Activated CD4-positive, alpha-beta T cell treated with anti-CD3 and anti-CD28 coated beads, Interleukin-2, amount 50 U/mL, for 48 hours (primary cell): ENCODE results near the gene ZFAND6.
A peak's percentile ranks its signal among the peaks of the same experiment; 100 is the strongest.

Experiments
- DNase-seq, 2 experiments: peaks; one replicate each; pipeline ENCODE4 v3.0.0-alpha.2; 2020

Gene ZFAND6

DNA sequence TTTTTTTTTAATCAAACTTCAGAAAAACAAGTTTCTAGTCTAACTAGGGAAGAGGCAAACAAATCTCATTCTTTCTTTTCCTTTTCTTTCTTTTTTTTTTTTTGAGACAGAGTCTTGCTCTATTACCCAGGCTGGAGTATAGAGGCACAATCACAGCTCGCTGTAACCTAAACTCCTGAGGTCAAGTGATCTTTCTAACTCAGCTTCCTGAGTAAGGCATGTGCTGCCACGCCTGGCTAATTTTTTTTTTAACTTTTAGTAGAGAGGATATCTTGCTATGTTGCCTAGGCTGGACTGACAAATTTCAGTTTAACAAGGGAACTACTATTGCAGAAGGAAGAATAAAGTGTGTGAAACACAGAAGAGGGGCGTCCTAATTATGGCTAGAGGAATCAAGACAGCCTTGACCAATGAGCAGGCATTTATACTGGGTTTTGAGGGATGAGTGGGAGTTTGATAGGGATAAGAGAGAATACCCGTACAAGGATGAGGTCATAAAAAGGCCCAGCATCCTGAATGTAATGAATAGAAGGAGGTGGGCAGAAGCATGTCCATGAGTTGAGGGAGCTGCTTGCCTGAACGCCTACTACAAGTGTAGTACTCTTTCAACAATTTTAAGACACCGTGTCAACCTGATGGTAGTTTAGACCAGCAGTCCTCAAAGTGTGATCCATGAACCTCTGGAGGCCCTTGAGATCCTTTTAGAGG lies 6.7 kb upstream of the ZFAND6 start:
- no peak for DNase-seq

DNA sequence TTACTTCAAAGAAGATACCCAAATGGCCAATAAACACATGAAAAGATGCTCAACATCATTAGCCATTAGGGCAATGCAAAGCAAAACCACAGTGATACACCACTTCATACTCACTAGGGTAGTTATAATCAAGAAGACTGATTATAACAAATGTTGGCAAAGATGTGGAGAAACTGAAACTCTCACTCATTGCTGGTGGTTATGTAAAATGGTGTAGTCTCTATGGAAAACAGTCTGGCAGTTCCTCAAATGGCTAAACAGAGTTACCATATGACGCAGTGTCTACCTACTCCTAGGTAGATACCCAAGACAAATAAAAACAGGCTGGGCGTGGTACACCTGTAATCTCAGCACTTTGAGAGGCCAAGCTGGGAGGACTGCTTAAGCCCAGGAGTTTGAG lies 3.5 kb upstream of the ZFAND6 start:
- DNase-seq: no peak

DNA sequence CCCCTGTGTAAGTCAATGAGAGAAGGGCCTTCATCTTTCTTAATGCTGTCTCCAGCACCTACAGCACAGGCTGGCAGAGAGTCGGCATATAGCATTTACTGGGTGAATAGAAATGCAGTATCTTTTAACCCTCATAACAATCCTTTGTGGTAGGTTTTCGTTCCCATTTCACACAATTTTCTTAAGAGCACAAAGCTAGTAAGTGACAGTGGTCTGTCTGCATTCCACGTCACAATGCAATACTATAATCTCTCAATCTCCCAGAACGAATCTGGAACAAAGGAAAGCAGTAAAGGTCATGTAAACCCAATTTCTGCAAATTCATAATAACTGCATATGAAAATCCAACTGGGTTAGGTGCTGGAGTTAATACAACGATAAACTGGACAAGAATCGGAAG lies 1.4 kb upstream of the ZFAND6 start:
- no peak for DNase-seq

DNA sequence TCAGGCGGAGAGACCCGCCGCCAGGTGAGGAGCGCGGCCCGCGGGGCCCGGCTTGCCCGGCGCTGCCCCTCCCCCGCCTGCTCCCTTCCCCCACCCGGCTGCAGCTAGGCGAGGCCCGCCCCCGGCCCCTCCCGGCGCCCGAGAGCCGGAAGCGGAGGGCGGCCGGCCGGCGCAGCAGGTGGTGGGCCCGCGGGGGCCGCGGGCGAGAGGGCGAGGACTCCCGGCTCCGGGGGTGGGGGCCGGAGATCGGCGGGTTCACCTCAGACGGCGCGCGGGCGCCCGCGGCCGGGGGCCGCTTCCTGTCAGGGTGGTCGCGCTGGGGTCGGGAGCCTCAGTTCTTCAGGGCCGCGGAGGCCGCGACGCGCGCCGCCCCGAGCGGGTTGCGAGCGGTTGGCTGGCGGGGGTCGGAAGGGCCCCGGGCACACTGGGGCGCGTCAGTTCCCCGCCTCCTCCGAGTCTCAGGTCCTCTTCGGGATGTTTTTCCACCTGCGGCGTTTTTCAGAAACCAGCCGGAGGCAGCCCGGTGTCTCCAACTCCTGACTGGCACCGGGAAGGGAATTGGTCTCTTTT lies 395 bp downstream of the ZFAND6 start:
- peak; percentile 56 to 78 for DNase-seq

DNA sequence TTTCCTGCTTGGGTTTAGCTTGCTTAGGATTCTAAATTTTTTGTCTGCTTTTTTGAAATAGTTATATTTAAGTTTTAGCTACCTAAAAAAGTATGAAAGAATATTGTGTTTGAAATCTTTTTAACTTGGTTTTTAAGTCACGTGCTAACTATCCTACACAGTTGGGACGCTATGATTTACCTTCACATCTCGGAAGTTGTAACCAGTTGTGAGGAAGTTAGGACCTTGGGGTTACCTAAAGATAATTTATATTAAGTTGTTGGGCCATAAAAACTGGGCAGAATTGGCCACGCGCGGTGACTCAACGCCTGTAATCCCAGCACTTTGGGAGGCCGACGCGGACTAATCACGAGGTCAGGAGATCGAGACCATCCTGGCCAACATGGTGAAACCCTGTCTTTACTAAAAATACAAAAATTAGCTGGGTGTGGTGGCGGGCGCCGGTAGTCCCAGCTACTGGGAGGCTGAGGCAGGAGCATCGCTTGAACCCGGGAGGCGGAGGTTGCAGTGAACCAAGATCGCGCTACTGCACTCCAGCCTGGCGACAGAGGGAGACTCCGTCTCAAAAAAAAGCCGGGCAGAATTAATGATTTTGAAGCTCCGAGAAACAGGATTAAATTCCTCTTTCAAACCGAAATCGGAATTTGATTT lies 1.0 kb downstream of the ZFAND6 start:
- DNase-seq: peak; percentile 43 to 57

DNA sequence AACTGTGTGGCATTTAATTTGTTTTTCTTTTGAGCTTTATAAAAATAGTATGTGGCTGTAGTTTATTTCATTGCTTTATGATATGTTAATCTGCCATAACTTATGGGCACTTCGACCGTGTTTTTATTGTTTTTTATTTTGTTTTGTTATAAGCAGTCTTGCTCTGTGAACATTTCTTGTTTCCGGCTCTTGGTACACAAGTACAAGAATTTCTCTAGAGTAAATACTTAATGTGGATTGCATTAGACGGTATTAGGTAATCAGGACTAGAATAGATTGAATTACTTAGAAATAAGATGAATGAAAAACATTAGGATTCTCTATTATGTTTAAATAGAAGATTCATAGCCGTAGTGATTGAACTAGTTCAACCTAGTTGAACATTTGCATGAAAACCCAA lies 2.1 kb downstream of the ZFAND6 start:
- no peak for DNase-seq

DNA sequence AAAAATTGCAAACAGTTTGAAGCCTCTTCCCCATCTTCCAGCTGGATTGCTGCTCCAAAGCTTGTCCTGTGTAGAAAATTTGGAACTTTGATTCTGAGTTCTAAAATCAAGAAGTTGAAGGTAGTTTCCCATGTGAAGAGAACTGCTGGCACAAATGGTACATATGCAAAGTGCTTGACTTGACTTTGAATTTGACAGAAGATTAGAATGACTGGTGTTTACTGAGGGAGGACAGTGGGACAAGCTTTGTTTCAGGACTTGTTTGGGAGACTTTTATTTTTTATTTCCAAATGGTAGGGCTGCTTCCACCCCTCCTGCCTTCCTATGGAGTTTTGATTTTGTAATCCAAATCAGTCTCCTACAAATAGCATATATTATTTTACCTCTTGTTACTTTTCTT lies 7.4 kb downstream of the ZFAND6 start:
- DNase-seq: no peak

DNA sequence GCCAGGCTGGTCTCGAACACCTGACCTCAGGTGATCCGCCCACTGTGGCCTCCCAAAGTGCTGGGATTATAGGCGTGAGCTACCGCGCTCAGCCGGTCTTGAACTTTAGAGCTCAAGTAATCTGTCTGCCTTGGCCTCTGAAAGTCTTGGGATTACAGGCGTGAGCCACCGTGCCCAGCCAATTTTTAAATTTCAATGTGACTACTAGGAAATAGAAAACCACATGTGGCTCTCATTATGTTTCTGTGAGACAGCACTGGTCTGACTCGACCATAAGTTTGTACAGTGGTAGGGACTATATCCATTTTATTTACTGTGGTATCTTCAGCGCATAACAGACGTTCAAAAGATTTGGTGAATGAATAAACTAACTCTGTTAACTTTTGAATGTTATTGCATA lies 9.1 kb downstream of the ZFAND6 start:
- DNase-seq: peak; percentile 11 to 28

DNA sequence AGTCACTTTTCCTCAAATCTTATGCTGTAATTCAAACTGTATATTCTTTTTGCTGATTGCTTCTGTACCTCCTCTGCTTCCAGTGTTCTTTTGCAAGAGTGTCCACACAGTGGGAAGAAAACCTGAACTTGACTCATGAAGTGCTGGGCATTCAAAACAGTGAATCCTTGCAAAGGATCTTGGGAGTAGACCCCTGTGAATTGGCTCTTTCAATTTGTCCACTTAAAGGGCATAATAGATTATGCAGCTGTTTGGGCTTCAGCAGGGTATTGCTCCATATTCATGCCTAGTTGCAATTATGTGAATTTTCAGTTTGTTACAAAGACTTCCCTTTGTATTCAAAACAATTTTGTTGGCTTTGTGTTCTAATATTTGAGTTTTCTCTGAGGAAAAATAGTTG lies 11.4 kb downstream of the ZFAND6 start:
- no peak for DNase-seq

DNA sequence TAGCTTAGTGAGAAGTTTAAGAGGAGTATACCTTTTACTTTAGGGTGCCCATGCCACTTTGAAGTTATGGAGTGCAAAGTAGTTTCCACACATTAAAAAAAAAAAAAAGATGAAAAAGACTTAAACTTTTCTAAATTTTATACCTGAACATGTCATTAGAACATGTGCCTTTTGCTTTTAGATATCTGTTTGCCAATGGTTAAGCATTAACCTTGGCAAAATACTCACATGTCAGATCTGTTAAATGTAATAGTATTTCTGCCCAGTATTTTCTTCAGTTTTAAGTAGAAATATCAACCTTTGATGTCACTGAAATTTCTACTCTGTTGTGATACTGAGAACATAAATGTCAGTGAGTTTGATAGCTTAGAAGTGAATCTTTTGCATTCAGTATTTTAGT lies 12.2 kb downstream of the ZFAND6 start:
- no peak for DNase-seq

DNA sequence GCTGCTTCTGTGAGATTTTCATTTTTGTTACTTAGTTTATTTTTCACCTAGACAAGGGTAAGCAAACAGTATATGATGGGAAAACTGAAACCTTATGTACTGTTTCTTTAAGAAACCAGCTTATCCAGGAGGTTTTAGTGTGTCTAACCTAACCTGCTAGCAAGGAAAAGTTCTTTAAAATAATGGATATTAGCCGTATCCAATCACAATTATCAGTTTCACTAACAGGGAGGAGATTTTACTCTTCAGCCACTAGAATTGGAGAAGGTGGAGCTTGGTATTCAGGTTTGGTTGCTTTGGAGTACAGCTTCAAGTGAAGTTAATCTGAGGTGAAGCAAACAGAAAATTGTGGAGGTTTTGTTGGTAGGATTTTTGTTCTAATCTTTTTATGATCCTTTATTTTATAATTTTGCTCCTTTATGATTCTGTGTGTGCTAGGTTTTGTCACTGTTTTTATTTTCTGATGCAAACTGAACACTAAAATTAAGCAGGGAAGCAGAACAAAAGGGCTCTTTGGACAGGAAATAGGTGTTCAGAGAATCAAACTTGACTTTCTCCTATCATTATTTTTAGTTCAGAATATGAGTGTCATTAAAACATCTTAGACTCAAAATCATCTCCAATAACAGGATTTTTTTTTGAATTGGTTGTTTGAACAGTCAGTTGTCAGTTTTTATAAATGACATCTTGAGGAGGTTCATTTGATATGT lies 13.0 kb downstream of the ZFAND6 start:
- no peak for DNase-seq

DNA sequence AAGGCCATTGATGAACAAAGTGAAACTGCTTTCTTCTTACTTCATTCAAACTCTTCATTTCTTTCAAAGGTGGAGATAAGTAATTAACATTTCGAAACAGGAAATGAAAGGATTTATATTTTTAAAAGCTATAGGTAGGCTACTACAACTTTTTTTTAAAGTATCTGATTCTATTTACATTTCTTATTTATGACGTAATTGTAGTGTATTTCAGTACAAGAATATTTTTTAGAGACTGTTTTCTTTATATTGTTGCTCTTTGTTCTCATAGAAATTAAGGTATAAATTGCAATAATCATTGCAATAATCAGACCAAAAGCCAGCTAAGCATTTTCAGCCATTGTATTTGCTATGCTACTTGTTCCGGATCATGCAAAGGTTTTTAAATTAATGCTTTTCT lies 13.7 kb downstream of the ZFAND6 start:
- DNase-seq: no peak

DNA sequence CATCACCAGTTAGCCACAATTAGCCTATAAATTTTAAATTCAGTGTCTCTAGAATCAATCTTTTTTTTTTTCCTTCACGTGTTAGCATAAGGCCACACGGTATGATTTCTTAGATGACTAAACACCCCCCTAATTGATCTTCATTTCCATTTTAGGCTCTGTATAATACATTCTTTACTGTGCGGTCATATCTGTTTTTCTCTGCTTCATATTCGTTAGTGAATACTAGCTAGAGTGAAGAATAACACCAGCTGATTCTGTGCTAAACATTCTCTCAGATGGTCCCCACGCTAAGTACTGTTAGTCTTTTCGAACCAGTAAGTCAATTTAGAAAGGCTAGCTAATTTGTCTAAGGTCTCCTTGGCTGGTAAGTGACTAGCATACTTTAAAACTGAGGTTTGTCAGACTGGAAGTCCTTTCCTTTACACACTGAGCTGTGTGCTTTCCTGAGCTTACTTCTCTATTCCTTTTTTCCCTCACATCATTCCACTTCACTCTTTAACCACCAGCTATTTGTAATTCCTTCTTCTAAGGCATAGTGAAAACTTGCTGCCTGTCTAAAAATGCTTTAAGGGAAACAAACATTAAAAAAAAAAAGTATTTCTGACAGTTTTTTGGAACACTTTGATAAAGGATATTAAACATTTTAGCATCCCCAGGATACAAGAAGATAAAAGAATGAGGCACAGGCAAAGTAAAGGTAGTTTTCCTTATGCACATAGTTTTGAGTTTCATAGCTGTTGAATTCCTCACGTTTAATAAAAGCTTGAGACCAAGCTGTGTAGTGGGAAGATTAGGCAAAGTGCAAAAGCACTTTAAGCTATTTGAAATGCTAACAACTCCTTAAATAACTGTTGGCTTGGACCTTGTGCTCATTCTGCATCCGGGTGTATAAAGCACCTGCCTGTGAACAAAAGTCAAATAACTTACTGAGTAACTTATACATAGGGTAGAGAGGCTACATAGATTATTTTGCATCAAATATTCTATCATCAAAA lies 17.1 kb downstream of the ZFAND6 start:
- no peak for DNase-seq

DNA sequence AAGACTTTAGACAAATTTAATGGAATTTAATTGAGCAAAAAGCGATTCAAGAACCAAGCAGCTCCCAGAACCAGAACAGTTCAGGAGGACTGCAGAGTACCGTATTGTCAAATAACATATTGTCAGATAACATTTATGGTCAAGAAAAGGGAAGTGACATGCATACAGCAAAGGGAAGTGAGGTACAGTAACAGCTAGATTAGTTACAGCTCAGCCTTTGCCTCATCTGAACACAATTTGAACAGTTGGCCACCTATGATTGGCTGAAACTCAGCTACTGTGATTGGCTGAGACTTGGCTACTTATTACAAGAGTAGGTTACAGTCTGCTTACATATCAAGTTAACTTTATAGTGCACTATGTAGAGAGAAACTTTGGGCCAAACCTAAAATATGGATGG lies 21.9 kb downstream of the ZFAND6 start:
- DNase-seq: no peak

DNA sequence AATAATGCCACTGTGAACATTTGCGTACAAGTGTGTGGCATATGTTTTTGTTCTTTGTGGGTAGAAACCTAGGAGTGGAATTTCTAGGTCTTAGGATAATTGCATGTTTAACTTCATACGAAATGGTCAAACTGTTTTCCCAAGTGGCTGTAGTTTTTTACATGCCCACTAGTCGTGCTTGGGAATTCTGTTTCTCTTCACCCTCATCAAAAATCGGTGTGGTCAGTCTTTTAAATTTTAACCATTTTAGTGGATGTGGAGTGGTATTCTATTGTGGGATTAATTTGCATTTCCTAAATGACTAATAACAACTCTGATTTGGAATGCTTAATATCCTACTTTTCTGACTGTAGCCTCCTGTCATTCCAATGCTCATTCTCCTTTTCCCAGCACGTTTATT lies 27.6 kb downstream of the ZFAND6 start:
- no peak for DNase-seq

DNA sequence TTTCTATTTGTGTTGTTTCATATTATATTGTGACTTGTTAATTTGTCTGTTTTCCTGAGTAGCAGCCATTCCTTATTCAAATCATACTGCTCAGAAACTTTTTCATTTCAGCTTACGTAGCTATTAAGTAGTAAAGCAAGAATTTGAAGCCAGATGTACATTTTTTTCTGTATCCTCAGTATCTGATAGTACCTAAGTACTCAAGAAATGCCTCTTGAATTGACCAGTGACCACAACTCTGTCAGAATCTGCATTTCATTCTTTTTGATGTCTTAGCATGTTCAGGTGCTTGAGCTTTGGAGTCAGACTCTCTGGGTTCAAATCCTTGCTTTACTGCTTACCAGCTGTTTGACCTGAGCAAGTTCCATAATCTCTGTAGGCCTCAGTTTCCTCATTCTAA lies 30.6 kb downstream of the ZFAND6 start:
- DNase-seq: no peak

DNA sequence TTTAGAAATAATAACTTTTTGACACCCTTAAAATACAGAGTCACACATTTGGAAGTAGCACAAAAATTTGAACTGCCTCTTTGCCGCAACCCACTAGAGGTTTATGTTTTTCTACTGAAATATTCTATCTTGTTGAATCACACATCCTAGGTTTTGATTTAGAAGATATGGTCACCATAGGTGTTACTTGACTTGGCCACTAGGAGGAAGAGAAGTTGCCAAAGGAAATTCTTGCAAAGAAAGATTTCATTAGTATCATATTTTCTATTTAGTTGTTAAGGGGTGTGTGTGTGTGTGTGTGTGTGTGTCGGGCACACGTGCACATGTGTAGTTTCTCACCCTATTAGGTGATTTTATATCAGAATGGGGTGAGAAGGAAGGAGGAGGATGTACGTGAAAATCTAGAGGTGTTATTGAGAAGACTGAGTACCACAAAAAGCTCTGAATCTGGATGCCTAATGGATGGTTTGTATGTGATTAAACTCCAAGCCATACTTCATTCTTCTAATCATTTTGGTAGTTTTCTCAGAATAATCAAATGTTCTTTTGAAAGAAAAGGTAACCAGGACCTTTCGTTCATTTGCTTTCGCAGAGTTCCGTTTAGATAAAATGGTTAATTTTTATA lies 31.5 kb downstream of the ZFAND6 start:
- no peak for DNase-seq

DNA sequence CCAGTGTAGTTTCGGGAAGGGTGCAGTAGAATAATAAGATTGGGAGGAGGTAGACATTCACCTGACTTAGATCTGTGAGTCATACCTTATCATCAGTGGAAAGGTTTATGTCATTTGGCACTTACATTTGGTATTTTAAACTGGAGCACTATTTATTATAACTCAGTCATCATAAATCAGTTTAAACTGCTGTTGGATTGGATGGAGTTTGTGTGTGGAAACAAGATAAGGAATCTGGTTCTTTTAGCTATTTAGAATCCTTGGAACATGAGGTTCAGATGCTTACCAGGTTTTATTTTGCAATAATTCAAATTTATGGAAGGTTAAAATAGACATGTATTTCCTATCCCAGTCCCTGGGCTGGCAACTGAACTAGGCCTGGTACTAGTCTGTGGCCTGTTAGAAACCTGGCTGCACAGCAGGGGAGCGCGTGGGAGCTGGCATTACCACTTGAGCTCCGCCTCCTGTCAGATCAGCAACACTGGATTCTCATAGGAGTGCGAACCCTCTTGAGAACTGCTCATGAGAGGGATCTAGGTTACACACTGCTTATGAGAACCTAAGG lies 34.5 kb downstream of the ZFAND6 start:
- DNase-seq: peak; percentile 8 to 18

DNA sequence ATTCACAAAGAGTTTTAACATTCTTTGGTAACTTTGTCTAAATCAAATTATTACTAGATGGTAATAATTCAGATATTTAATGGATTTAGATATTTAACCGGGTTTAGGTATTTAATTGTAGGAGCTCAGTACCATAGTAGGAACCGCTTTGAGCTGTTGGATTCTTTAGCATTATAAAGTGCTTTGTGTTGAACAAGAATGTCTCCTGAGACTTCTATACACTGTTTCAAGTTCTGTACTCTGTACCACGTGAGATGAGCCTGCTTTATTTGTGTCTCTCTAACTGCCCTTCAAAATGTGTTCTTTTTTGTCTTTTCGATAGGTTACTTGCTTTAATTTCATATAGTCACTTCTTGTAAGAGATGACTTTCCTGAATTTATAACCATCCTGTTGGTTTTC lies 36.0 kb downstream of the ZFAND6 start:
- DNase-seq: no peak

DNA sequence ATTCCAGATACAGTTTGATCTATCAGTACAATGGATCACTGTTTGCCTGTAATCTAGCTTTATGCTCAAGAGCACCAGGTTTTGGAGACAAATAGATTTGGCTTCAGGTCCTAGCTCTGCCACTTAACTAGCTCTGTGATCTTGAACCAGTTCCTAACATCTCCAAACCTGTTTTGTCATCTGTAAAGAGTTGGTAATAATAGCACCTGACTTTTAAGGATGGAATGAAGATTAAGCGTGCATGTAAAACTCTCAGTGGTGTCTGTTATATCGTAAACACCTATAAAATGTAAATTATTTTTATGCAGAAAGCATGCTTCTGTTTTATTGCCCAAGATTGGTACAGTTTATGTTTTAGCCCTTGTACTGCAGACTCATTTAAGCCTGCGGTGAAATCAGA lies 36.5 kb downstream of the ZFAND6 start:
- DNase-seq: no peak

DNA sequence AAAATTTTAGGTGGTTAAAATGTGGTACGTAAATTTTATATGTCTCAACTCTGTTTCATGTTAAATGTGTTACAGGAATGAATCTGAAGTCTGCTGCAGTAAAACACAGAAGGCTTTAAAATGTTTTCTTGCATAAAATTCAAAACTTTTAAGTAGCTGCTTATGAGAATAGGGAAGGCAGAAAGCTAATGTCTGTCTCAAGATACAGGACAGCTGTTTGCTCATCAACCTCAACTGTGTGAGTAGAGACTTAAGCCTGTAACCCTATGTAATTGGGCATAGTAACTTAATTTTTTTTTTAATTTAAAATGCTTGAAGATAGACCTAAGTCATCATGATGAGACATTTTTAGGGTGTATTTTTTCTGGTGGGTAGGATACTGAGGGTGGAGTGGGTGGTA lies 38.9 kb downstream of the ZFAND6 start:
- no peak for DNase-seq

DNA sequence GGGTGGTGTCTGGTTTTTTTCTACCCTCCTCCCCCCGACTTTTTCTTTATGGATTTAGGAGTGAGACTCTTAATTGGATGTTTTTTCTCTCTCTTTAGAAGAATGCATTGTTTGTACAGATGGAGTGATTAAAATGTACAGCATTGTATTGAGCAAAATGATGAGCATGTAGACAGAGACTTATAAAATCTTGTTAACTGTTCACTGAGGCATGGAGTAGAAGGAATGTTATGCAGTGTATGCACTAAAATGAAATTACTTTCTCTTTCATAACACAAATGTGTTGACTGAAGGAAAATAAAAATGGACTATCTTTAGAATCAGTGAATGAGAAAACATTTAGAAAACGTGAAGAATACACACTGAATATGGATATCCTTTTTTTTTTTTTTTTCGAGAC lies 39.8 kb downstream of the ZFAND6 start:
- DNase-seq: no peak
